DOHH2 (cell line): Measurements from ENCODE around the gene RABGAP1L.
A peak's percentile ranks its signal among the peaks of the same experiment; 100 is the strongest.

Experiments
- H3F3A ChIP-seq: fragments of 200-600 bp; sonication (generic), shearing (Covaris generic); 2 replicates; pipeline ENCODE4 v1.6.0; 2016; ENCODE audit warnings: antibody characterized with exemption, mild to moderate bottlenecking; ENCODE audit not compliant: control insufficient read depth, insufficient read depth
- H3K27ac ChIP-seq: fragments of 200-600 bp; sonication (generic); 2 replicates; pipeline ENCODE4 v1.5.1; 2014; ENCODE audit warnings: low read depth, mild to moderate bottlenecking, low read length, moderate library complexity
- H3K27me3 ChIP-seq: fragments of 200-600 bp; sonication (generic); 2 replicates; pipeline ENCODE4 v1.6.1; 2014; ENCODE audit warnings: mild to moderate bottlenecking, low read length, mixed read lengths; ENCODE audit not compliant: control insufficient read depth
- H3K36me3 ChIP-seq: fragments of 200-600 bp; sonication (generic); 2 replicates; pipeline ENCODE4 v1.6.1; 2014; ENCODE audit warnings: mild to moderate bottlenecking, low read length, moderate library complexity, mixed read lengths; ENCODE audit not compliant: control insufficient read depth
- H3K4me1 ChIP-seq: fragments of 200-600 bp; sonication (generic); 2 replicates; pipeline ENCODE4 v1.6.1; 2014; ENCODE audit warnings: mild to moderate bottlenecking, low read length, mixed read lengths; ENCODE audit not compliant: control insufficient read depth
- H3K4me2 ChIP-seq: fragments of 200-600 bp; sonication (generic); 2 replicates; pipeline ENCODE4 v1.6.0; 2014; ENCODE audit warnings: mild to moderate bottlenecking, low read length, moderate library complexity
- H3K4me3 ChIP-seq: fragments of 200-600 bp; sonication (generic); 2 replicates; pipeline ENCODE4 v1.5.1; 2014; ENCODE audit warnings: mild to moderate bottlenecking, low read length, mixed read lengths
- H3K79me2 ChIP-seq: fragments of 200-600 bp; sonication (generic); 2 replicates; pipeline ENCODE4 v1.6.1; 2014; ENCODE audit warnings: mild to moderate bottlenecking, low read length, mixed read lengths; ENCODE audit not compliant: control insufficient read depth
- H3K9me2 ChIP-seq: fragments of 200-600 bp; sonication (generic); replicated peaks from 2 replicates; pipeline ENCODE4 v1.6.1; 2014; ENCODE audit warnings: mild to moderate bottlenecking, low read length, mixed read lengths; ENCODE audit not compliant: control insufficient read depth
- H3K9me3 ChIP-seq: fragments of 200-600 bp; sonication (generic); 2 replicates; pipeline ENCODE4 v1.6.1; 2014; ENCODE audit warnings: antibody characterized with exemption, low read length, mixed read lengths; ENCODE audit not compliant: control insufficient read depth, insufficient read depth
- H4K20me1 ChIP-seq: fragments of 200-600 bp; sonication (generic); 2 replicates; pipeline ENCODE4 v1.6.0; 2014; ENCODE audit warnings: low read depth, mild to moderate bottlenecking, antibody characterized with exemption, low read length, moderate library complexity; ENCODE audit not compliant: control insufficient read depth, insufficient read depth
- CTCF ChIP-seq: fragments of 200-600 bp; sonication (generic); IDR thresholded peaks from one replicate; pipeline ENCODE4 v1.5.1; 2014; ENCODE audit warnings: antibody characterized with exemption, mild to moderate bottlenecking, low read depth, low read length; ENCODE audit not compliant: poor library complexity, severe bottlenecking
- EZH2phosphoT487 ChIP-seq: fragments of 200-600 bp; sonication (generic); IDR thresholded peaks from 2 replicates; pipeline ENCODE4 v1.6.1; 2017; ENCODE audit warnings: borderline replicate concordance, mild to moderate bottlenecking, antibody characterized with exemption, low read length, moderate library complexity, mixed read lengths

The RABGAP1L gene

GRCh38 chr1:174131032-174131638, 28.2 kb upstream of the RABGAP1L start:
- Histone ChIP-seq H3K27me3 (no peaks in the 10 kb centered on the region), H3K27ac (no peak overlapping the region), H3F3A (no peaks in the 10 kb centered on the region), H4K20me1 (no peaks in the 10 kb centered on the region), H3K36me3 (no peaks in the 10 kb centered on the region), H3K79me2 (no peaks in the 10 kb centered on the region), H3K4me2 (no peak overlapping the region), H3K9me2 (no peaks in the 10 kb centered on the region), H3K9me3 (no peaks in the 10 kb centered on the region), H3K4me1 (peaks cover 33% of the 10 kb centered on the region), H3K4me3 (no peak overlapping the region)
- TF ChIP-seq CTCF (no peak), EZH2phosphoT487 (no peak)

GRCh38 chr1:174134003-174134659, 25.2 kb upstream of the RABGAP1L start:
- no peaks in the 10 kb centered on the region for H3K9me3 ChIP-seq
- H4K20me1 ChIP-seq, result no peaks in the 10 kb centered on the region
- no peaks in the 10 kb centered on the region for H3K79me2 ChIP-seq
- no peaks in the 10 kb centered on the region for H3K9me2 ChIP-seq
- 0 out of 2 replicates have a peak, but pooled peaks cover 3% of the 10 kb centered on the region for H3F3A ChIP-seq
- H3K36me3 ChIP-seq, result no peaks in the 10 kb centered on the region
- H3K27ac ChIP-seq, result no peak overlapping the region
- H3K4me2 ChIP-seq, result peak overlapping the region; percentile 21; the same call in 1 of the 2 replicates
- TF ChIP-seq CTCF (no peak), EZH2phosphoT487 (no peak)
- H3K27me3 ChIP-seq, result no peaks in the 10 kb centered on the region
- no peak overlapping the region for H3K4me3 ChIP-seq
- peaks cover 28% of the 10 kb centered on the region for H3K4me1 ChIP-seq

GRCh38 chr1:174135211-174135610, 24.1 kb upstream of the RABGAP1L start:
- Histone ChIP-seq H3K79me2 (no peaks in the 10 kb centered on the region), H3K27me3 (no peaks in the 10 kb centered on the region), H3F3A (0 out of 2 replicates have a peak, but pooled peaks cover 3% of the 10 kb centered on the region), H3K9me3 (no peaks in the 10 kb centered on the region), H3K4me3 (no peak overlapping the region), H3K36me3 (no peaks in the 10 kb centered on the region), H3K4me1 (peaks cover 28% of the 10 kb centered on the region), H4K20me1 (no peaks in the 10 kb centered on the region), H3K9me2 (no peaks in the 10 kb centered on the region), H3K4me2 (no peak overlapping the region), H3K27ac (no peak overlapping the region)
- TF ChIP-seq EZH2phosphoT487 (no peak), CTCF (no peak)
